TTC549 (cell line): ENCODE results near the gene GTF2IRD1.
"Not testable (repeated sequence)": the region's sequence is repeated elsewhere in the genome, so short reads cannot be mapped to it uniquely, and the experiment has no call there.

Experiments
- FAIRE-seq: peaks from 2 replicates; lab custom pipeline; 2012; peaks lifted over from hg19 to GRCh38; lab: Jason Lieb, UNC

The GTF2IRD1 gene

GRCh38 chr7:74467876-74468275 lies 14.2 kb downstream of the GTF2IRD1 start:
- FAIRE-seq: no peak

- no peak for FAIRE-seq
Measured at GRCh38 chr7:74470504-74470903, 16.8 kb downstream of the GTF2IRD1 start.

DNA sequence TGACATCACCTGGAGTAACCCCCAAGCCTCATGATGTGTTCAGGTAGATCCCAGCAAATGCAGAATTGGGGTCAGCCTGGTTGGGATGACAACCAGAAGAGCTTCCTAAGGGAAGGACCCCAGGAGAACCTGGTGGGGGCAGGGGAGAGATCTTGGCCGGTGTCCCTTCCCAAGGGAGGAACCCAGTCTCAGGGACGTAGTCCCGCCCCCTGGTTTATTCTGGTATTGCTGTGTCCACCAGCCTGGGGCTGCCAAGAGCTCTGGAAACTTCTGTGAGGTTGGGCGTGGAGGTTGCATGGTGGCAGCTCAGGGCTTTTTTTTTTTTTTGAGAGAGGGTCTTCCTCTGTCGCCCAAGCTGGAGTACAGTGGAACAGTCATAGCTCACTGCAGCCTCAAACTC lies 19.4 kb downstream of the GTF2IRD1 start:
- no peak for FAIRE-seq

GRCh38 chr7:74474271-74474865 lies 20.7 kb downstream of the GTF2IRD1 start:
- FAIRE-seq: no peak

DNA sequence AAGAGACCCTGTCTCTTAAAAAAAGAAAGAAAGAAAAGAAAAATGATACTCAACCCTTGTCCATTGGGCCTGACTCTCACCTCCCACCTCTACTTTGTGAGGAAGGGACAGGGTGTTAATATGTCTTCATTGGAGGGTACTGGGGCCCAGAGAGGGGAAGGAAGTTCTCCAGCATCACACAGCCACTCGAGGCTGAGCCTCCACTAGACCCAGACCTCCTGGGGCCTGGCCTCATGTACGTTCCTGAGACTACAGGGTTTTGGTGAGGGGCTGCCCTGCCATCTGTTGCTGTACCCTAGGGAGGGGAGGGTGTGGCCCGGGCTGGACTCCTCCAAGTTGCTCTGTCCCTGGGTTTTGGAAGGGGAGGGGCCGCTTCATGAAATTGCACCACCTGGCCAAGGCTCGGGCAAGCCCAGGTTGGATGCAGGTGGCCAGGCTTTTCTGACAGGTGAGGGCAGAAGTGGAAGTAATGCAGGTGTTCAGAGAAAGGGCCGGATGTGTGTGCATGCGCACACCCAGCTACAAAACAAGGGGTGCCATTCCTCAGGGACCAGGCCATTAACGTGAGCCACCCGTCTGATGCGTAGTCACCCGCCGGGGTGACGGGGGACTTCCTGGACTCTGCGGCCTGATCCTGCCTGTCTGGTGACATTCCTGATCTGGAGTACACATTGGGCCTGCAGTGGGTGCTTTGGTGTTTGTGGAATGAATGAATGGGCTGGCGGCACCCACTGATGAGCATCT lies 21.7 kb downstream of the GTF2IRD1 start:
- FAIRE-seq: no peak

DNA sequence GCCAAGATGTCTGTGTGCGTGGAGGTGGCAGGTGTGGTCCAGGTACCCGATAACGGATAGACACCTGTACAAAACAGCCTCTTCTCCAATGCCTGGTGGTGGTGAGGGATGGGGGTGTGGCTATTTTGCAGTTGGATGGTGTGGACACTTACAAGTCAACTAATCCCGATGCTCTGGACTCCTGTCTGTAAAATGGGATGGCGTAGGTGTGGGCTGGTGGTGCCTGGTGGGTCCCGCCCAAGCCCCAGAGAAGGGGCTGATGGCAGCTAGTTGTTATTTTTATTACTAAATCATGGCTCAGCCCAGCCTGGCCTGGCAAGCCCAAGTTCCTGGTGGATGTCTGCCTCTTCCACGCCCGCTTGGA lies 22.3 kb downstream of the GTF2IRD1 start:
- no peak for FAIRE-seq

DNA sequence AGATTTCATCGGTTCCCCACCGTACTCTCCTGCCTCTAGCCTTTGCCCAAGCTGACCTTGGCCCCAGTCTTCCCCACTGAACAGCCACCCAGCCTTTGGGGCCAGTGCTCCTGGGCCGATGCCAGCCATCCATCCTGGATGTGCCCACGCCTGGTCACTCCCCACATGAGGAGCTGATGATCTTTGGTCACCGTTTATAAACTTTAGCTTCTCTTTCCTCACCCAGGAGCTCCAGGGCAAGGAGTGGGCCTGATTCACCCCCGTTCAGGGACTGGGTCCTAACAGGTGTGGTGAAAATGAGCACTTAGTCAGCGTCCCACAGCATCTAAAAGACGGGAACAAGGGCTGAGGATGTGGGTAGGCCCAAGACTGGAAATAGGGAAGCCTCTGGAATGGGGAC lies 22.9 kb downstream of the GTF2IRD1 start:
- no peak for FAIRE-seq

DNA sequence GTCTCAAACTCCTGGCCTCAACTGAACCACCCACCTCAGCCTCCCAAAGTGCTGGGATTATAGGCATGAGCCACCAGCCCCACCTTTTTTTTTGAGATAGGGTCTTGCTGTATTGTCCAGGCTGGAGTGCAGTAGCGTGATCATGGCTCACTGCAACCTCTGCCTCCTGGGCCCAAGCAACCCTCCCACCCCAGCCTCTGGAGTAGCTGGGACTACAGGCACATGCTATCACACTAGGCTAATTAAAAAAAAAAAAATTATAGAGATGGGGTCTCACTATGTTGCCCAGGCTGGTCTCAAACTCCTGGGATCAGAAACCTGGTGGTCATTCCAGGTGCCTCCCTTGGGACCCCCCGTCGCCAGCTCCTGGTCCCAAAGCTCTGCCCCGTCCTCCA lies 25.0 kb downstream of the GTF2IRD1 start:
- FAIRE-seq: no peak

DNA sequence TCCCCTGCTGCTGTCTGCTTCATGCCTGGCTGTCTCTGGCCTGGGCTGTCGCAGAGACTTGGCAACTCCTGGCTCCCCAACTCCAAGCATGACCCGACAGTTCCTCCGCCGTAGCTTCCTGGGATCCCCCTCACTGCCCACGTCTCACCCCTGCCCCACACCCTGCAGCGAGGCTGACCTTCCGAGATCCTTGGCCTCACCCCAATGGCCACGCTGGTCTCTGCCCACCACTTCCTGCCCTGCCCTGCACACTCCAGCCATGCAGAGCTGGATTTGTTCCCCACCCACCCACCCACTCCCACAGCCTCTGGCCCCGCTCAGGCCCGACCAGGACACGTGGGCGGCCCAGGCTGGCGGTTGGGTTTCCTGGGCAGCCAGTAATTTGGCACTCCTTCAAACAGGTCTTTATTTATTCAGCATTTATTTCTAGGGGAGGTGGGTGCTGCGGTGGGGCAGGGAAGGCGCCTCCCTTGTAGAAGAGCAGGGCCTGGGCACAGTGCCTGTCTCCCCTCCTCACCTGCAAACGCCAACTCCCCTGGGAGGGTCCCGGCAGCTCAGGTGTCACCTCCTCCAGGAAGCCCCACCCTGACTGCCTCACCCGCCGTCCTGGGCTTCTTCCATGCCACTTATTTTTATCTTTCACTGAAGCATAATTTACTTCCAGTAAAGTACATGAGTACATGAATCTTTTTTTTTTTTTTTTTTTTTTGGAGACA lies 25.5 kb downstream of the GTF2IRD1 start:
- FAIRE-seq: no peak

DNA sequence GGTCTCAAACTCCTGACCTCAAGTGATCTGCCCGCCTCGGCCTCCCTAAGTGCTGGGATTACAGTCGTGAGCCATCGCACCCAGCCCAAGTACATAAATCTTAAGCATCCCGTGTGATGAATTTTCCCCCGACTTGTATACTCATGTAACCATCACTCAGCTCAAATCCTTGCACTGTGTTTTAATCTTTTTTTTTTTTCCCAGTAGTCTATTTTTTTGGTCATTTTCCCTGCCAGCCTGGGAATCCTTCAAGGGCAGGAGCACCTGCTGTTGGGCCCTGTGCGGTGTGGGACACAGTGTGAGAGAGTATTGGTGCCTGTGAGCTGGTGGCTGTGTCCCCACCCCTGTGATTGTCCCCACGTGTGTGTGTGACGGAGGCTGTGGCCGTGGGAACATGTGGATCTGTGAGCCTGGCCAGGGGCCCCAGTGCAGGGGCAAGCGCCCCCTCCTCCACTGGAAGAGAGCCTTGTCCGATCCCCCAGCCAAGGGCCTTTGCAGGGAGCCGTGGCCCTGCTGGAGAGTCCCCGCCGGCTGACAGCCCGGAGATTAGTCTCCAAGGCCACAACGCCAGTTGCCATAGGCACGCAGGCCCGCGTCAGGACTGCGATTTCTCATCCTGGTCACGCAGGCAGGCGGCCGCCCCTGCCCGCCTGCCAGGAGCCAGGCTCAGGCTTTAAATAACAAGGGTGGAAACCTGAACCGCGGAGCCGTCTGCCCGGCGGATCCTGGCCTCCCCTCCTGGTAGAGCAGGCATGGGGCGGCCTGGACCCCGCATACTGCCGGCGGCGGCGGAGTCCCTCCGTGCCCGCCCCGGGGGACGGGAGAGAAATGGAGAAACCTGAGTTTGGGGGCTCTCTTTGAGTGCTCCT lies 26.5 kb downstream of the GTF2IRD1 start:
- no peak for FAIRE-seq

GRCh38 chr7:74480861-74481417 lies 27.2 kb downstream of the GTF2IRD1 start:
- no peak for FAIRE-seq

DNA sequence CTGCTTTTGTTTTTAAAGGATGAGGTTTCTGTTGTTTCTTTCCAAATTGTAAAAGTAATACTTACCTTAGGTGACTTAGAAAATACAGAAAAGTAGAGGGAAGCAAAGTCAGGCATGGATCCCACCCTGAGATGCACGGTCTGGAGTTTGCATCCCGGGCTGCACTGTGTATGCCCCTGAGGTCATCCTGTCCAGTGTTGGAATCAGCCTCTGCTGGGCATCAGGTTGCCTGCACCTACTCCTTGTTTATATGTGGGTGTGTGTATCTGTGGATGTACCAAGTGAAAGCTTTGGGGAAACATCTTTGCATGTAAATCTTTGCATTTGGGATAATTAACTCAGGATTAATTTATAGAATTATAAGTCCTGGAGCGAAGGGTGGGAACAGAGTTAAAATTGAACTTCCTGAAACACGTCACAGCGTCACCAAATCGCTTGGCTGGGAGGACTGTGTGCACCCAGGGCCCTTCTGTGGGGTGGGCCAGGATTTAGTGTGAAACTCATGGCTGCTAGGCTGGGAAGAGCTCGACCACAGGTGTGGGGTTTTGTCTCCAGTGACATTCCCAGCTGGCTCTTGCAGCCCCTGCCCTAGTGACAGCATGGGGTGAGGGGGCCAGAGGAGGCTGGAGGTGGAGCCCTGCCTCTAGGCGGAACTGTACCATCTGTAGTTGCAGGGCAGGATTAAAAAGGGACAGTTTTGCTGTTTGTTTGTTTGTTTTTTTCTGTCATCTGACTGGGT lies 27.9 kb downstream of the GTF2IRD1 start:
- FAIRE-seq: no peak

GRCh38 chr7:74482197-74482467 lies 28.4 kb downstream of the GTF2IRD1 start:
- no peak for FAIRE-seq

DNA sequence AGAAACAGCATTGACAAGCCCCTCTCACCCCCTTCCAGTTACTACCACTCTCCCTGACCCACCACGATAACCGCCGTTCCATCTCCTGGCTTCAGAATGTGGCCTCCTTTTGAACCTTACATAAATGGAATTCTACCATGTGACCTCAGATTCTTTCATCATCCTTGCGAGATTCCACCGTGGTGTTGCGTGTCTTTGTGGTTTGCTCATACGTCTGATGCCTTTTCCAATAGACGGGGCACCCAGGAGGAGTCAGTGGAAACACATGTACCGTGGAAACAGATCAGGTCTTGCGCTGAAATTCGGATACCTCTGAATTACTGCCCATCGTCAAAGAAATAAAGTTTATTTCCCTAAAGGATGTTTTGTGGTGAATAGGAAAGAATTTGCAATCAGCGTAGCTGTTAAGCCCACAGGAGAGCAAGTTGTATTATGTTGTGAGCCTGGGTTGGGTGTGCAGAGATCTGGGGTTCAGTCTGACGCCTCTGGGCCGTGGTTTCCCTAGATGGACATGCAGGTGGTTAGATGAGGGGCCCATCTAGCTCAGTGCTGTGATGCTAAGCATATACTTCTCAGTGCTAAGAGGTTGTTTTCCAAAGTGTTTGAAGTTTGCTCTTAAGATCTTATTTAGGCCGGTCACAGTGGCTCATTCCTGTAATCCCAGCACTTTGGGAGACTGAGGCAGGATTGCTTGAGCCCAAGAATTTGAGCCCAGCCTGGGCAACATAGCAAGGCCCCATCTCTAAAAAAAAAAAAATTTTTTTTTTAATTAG lies 29.1 kb downstream of the GTF2IRD1 start:
- no peak for FAIRE-seq

GRCh38 chr7:74483402-74484336 lies 30.0 kb downstream of the GTF2IRD1 start:
- no peak for FAIRE-seq

DNA sequence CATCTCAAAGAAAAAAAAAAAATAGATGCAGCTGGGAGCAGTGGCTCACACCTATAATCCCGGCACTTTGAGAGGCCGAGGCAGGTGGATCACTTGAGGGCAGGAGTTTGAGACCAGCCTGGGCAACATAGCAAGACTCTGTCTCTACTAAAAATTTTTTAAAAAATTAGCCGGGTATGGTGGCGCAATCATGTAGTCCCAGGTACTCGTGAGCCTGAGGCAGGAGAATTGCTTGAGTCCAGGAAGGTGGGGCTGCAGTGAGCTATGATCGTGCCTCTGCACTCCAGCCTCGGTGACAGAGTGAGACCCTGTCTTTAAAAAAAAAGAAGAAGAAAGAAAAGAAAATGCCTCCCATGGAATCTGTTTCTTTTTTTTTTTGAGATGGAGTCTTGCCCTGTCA lies 31.9 kb downstream of the GTF2IRD1 start:
- FAIRE-seq: no peak

DNA sequence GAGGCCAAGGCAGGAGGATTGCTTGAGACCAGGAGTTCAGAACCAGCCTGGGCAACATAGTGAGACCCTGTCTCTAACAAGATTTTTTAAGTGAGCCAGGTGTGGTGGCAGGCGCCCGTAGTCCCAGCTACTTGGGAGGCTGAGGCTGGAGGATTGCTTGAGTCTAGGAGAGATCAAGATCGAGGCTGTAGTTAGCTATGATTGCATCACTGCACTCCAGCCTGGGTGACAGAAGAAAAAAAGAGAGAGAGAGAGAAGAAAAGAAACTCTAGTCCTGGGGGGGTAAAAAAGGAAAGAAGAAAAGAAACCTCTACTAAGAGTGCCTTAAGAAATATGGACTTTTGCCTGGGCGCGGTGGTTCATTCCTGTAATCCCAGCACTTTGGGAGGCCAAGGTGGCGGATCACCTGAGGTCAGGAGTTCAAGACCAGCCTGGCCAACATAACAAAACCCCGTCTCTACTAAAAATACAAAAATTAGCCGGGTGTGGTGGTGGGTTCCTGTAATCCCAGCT lies 34.9 kb downstream of the GTF2IRD1 start:
- FAIRE-seq: not testable (repeated sequence)

- no peak for FAIRE-seq
Measured at GRCh38 chr7:74489997-74490945, 36.6 kb downstream of the GTF2IRD1 start.
